HepG2 (cell line): ENCODE data around the gene TGM3.

ENCODE experiments used
- GATAD2A ChIP-seq: IDR thresholded peaks from 2 replicates; pipeline ENCODE4 v1.6.1; 2016
- IKZF5 ChIP-seq: IDR thresholded peaks from 2 replicates; pipeline ENCODE4 v1.6.1; 2018; ENCODE audit warnings: missing genetic modification reagents, mild to moderate bottlenecking, missing compliant biosample characterization
- NFKB2 ChIP-seq: sonication (generic); formaldehyde crosslinking; IDR thresholded peaks from 2 replicates; pipeline ENCODE4 v1.4.0; 2020; ENCODE audit warnings: missing genetic modification reagents, borderline replicate concordance
- ZNF446 ChIP-seq: sonication (generic); formaldehyde crosslinking; IDR thresholded peaks from 2 replicates; pipeline ENCODE4 v1.5.0; 2020; ENCODE audit warnings: mild to moderate bottlenecking, missing genetic modification reagents
- ZNF616 ChIP-seq: sonication (generic); formaldehyde crosslinking; IDR thresholded peaks from 2 replicates; pipeline ENCODE4 v1.5.0; 2020; ENCODE audit warnings: low read depth, mild to moderate bottlenecking, missing genetic modification reagents

- TF ChIP-seq IKZF5 (CRISPR knock-in tag) (no peak), NFKB2 (CRISPR knock-in tag) (no peak), ZNF446 (CRISPR knock-in tag) (no peak), ZNF616 (CRISPR knock-in tag) (no peak), GATAD2A (CRISPR knock-in tag) (no peak)
These were observed 5.3 kb upstream of the TGM3 start for GRCh38 chr20:2290486-2290885.
